DOHH2 (cell line): ENCODE data around the gene FAM151B.

ENCODE experiments used
- H3F3A ChIP-seq: fragments of 200-600 bp; sonication (generic), shearing (Covaris generic); 2 replicates; pipeline ENCODE4 v1.6.0; 2016; ENCODE audit warnings: antibody characterized with exemption, mild to moderate bottlenecking; ENCODE audit not compliant: control insufficient read depth, insufficient read depth
- H3K27ac ChIP-seq: fragments of 200-600 bp; sonication (generic); 2 replicates; pipeline ENCODE4 v1.5.1; 2014; ENCODE audit warnings: low read depth, mild to moderate bottlenecking, low read length, moderate library complexity
- H3K27me3 ChIP-seq: fragments of 200-600 bp; sonication (generic); 2 replicates; pipeline ENCODE4 v1.6.1; 2014; ENCODE audit warnings: mild to moderate bottlenecking, low read length, mixed read lengths; ENCODE audit not compliant: control insufficient read depth
- H3K36me3 ChIP-seq: fragments of 200-600 bp; sonication (generic); 2 replicates; pipeline ENCODE4 v1.6.1; 2014; ENCODE audit warnings: mild to moderate bottlenecking, low read length, moderate library complexity, mixed read lengths; ENCODE audit not compliant: control insufficient read depth
- H3K4me1 ChIP-seq: fragments of 200-600 bp; sonication (generic); 2 replicates; pipeline ENCODE4 v1.6.1; 2014; ENCODE audit warnings: mild to moderate bottlenecking, low read length, mixed read lengths; ENCODE audit not compliant: control insufficient read depth
- H3K4me2 ChIP-seq: fragments of 200-600 bp; sonication (generic); 2 replicates; pipeline ENCODE4 v1.6.0; 2014; ENCODE audit warnings: mild to moderate bottlenecking, low read length, moderate library complexity
- H3K4me3 ChIP-seq: fragments of 200-600 bp; sonication (generic); 2 replicates; pipeline ENCODE4 v1.5.1; 2014; ENCODE audit warnings: mild to moderate bottlenecking, low read length, mixed read lengths
- H3K79me2 ChIP-seq: fragments of 200-600 bp; sonication (generic); 2 replicates; pipeline ENCODE4 v1.6.1; 2014; ENCODE audit warnings: mild to moderate bottlenecking, low read length, mixed read lengths; ENCODE audit not compliant: control insufficient read depth
- H3K9me2 ChIP-seq: fragments of 200-600 bp; sonication (generic); replicated peaks from 2 replicates; pipeline ENCODE4 v1.6.1; 2014; ENCODE audit warnings: mild to moderate bottlenecking, low read length, mixed read lengths; ENCODE audit not compliant: control insufficient read depth
- H3K9me3 ChIP-seq: fragments of 200-600 bp; sonication (generic); 2 replicates; pipeline ENCODE4 v1.6.1; 2014; ENCODE audit warnings: antibody characterized with exemption, low read length, mixed read lengths; ENCODE audit not compliant: control insufficient read depth, insufficient read depth
- H4K20me1 ChIP-seq: fragments of 200-600 bp; sonication (generic); 2 replicates; pipeline ENCODE4 v1.6.0; 2014; ENCODE audit warnings: low read depth, mild to moderate bottlenecking, antibody characterized with exemption, low read length, moderate library complexity; ENCODE audit not compliant: control insufficient read depth, insufficient read depth
- EZH2phosphoT487 ChIP-seq: fragments of 200-600 bp; sonication (generic); IDR thresholded peaks from 2 replicates; pipeline ENCODE4 v1.6.1; 2017; ENCODE audit warnings: borderline replicate concordance, mild to moderate bottlenecking, antibody characterized with exemption, low read length, moderate library complexity, mixed read lengths
- TF ChIP-seq, protein P1 (sequence below): fragments of 200-600 bp; sonication (generic); IDR thresholded peaks from one replicate; pipeline ENCODE4 v1.5.1; 2014; ENCODE audit warnings: antibody characterized with exemption, mild to moderate bottlenecking, low read depth, low read length; ENCODE audit not compliant: poor library complexity, severe bottlenecking

The FAM151B gene

DNA sequence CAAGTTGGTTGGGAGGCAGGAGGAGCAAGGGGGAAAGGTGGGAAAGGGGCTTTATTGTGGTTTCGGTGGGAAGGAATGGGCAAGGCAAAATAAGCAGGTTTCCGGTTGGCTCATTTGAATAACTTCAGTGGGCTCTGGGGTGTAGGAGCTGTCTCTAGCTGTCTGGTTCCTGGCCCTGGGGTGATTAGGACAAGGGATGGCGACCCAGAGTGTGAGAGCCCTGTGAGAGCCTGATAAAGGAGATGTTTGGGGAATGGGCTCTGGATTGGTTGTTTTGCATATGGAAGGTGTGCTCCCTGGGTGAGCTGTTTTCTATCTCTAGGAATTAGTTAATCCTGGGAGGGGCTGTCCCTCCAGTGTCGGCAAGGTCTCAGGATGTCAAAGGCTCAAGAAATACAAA is 66.7 kb downstream of the FAM151B start:
- H3K4me3 ChIP-seq, result no peak overlapping the region
- no peaks in the 10 kb centered on the region for H4K20me1 ChIP-seq
- no peaks in the 10 kb centered on the region for H3K79me2 ChIP-seq
- H3K36me3 ChIP-seq, result no peaks in the 10 kb centered on the region
- no peaks in the 10 kb centered on the region for H3K9me3 ChIP-seq
- TF ChIP-seq, protein P1, sequence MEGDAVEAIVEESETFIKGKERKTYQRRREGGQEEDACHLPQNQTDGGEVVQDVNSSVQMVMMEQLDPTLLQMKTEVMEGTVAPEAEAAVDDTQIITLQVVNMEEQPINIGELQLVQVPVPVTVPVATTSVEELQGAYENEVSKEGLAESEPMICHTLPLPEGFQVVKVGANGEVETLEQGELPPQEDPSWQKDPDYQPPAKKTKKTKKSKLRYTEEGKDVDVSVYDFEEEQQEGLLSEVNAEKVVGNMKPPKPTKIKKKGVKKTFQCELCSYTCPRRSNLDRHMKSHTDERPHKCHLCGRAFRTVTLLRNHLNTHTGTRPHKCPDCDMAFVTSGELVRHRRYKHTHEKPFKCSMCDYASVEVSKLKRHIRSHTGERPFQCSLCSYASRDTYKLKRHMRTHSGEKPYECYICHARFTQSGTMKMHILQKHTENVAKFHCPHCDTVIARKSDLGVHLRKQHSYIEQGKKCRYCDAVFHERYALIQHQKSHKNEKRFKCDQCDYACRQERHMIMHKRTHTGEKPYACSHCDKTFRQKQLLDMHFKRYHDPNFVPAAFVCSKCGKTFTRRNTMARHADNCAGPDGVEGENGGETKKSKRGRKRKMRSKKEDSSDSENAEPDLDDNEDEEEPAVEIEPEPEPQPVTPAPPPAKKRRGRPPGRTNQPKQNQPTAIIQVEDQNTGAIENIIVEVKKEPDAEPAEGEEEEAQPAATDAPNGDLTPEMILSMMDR, result no peak
- no peak for TF ChIP-seq EZH2phosphoT487
- no peak overlapping the region for H3K27ac ChIP-seq
- no peaks in the 10 kb centered on the region for H3F3A ChIP-seq
- no peaks in the 10 kb centered on the region for H3K4me1 ChIP-seq
- H3K9me2 ChIP-seq, result no peaks in the 10 kb centered on the region
- peaks cover 8% of the 10 kb centered on the region for H3K27me3 ChIP-seq
- H3K4me2 ChIP-seq, result no peak overlapping the region

DNA sequence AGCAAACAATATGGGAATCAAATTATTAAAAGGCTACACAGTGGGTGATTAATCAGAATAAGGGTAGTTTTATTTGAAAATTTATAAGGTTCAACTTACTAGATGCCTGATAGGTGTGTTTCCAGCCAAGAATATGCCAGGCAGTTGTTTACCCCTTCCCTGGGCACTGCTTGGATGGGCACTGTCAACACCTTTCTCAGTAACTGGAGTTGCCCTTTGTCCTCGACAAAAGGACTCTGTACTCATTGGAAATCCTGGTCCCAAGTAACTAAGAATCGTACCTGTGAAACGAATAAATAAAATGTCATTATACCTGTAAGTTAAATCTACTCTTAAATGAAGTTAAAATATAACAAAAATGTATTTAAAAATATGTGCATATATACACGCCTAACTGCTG is 67.2 kb downstream of the FAM151B start:
- H3K27ac ChIP-seq, result no peak overlapping the region
- no peaks in the 10 kb centered on the region for H3K4me1 ChIP-seq
- H3F3A ChIP-seq, result no peaks in the 10 kb centered on the region
- no peaks in the 10 kb centered on the region for H3K9me3 ChIP-seq
- no peaks in the 10 kb centered on the region for H3K36me3 ChIP-seq
- peaks cover 8% of the 10 kb centered on the region for H3K27me3 ChIP-seq
- H3K4me2 ChIP-seq, result no peak overlapping the region
- H4K20me1 ChIP-seq, result no peaks in the 10 kb centered on the region
- H3K4me3 ChIP-seq, result no peak overlapping the region
- no peaks in the 10 kb centered on the region for H3K79me2 ChIP-seq
- TF ChIP-seq, protein P1, result no peak
- no peak for TF ChIP-seq EZH2phosphoT487
- H3K9me2 ChIP-seq, result no peaks in the 10 kb centered on the region

DNA sequence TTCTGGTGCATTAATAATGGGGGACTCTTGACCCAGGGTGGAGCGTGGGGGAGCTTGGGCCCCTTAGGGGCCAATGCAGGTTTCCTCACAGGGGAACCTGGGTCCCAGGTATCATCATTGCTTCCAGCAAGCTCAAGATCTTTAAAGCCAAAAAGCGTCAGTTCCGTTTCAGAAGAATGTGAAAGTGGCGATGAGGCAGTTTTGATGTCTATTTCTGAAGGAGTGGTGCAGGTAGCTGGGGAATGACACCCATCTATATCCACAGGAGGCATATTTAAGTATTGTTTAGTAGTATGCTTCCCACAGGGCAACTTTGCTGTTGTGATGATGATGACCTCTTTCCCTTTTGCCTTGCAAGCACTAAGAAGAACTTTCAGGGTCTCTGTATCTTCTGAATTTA is 71.3 kb downstream of the FAM151B start:
- Histone ChIP-seq H3K9me3 (no peaks in the 10 kb centered on the region), H3K79me2 (no peaks in the 10 kb centered on the region), H3K27me3 (peaks cover 13% of the 10 kb centered on the region), H3K4me3 (no peak overlapping the region), H3K4me2 (no peak overlapping the region), H3K9me2 (no peaks in the 10 kb centered on the region), H3F3A (no peaks in the 10 kb centered on the region), H4K20me1 (no peaks in the 10 kb centered on the region), H3K4me1 (no peaks in the 10 kb centered on the region), H3K36me3 (no peaks in the 10 kb centered on the region), H3K27ac (no peak overlapping the region)
- TF ChIP-seq EZH2phosphoT487, result no peak
- TF ChIP-seq, protein P1, result no peak

DNA sequence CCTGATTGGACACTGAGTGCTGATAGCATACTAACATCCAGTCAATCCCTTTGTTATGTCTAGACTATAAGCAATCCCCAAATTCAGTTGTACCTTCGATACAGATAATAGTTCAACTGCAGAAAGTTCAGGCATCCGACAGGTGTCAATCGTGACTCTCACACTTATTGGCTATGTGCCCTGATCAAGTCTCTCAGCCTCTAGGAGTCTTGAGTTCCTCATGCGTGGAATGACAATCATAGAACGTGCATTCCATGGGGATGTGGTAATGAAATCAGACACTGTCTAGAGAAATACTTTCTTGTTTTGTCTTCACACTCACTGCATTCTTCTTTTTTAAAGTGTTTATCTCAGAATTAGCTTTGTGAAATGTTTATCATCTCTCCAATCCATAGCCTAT is 77.4 kb downstream of the FAM151B start:
- Histone ChIP-seq H3K4me1 (no peaks in the 10 kb centered on the region), H4K20me1 (no peaks in the 10 kb centered on the region), H3K4me2 (no peak overlapping the region), H3K9me2 (no peaks in the 10 kb centered on the region), H3K4me3 (no peak overlapping the region), H3K27ac (no peak overlapping the region), H3K36me3 (no peaks in the 10 kb centered on the region), H3F3A (no peaks in the 10 kb centered on the region), H3K79me2 (no peaks in the 10 kb centered on the region), H3K9me3 (no peaks in the 10 kb centered on the region), H3K27me3 (peaks cover 8% of the 10 kb centered on the region)
- no peak for TF ChIP-seq EZH2phosphoT487
- TF ChIP-seq, protein P1, result no peak
